GM19240 (cell line): ENCODE measurements around the gene LRIG1.
A peak's percentile ranks its signal among the peaks of the same experiment; 100 is the strongest.

Source experiments
- DNase-seq: peaks from one replicate; pipeline ENCODE4 v3.0.0; 2011; ENCODE audit warnings: low spot score; ENCODE audit not compliant: insufficient read length

LRIG1 gene

GRCh38 chr3:66500576-66501482, at the start of gene LRIG1:
TSS of gene LRIG1 (minus strand) at chr3:66501022. CDS start at chr3:66500407, 615 bp downstream.
- DNase-seq, result peak; percentile 72

- DNase-seq, result no peak
These were observed 44.0 kb upstream of the LRIG1 start for GRCh38 chr3:66544619-66545429.

GRCh38 chr3:66542153-66542552, 41.3 kb upstream of the LRIG1 start:
- DNase-seq, result no peak

GRCh38 chr3:66539466-66539989, 38.7 kb upstream of the LRIG1 start:
- DNase-seq, result no peak

- no peak for DNase-seq
These were observed 37.6 kb upstream of the LRIG1 start for GRCh38 chr3:66538390-66538789.

- no peak for DNase-seq
These were observed 36.9 kb upstream of the LRIG1 start for GRCh38 chr3:66537735-66538134.

GRCh38 chr3:66536791-66537190, 36.0 kb upstream of the LRIG1 start:
- DNase-seq, result no peak

- DNase-seq, result no peak
These were observed 33.6 kb upstream of the LRIG1 start for GRCh38 chr3:66534304-66534845.

- DNase-seq, result no peak
These were observed 31.8 kb upstream of the LRIG1 start for GRCh38 chr3:66532613-66533012.

GRCh38 chr3:66532160-66532587, 31.4 kb upstream of the LRIG1 start:
- no peak for DNase-seq

- no peak for DNase-seq
These were observed 30.4 kb upstream of the LRIG1 start for GRCh38 chr3:66531256-66531655.

GRCh38 chr3:66527246-66527645, 26.4 kb upstream of the LRIG1 start:
- DNase-seq, result no peak

GRCh38 chr3:66525771-66526170, 24.9 kb upstream of the LRIG1 start:
- DNase-seq, result no peak

- DNase-seq, result no peak
These were observed 19.9 kb upstream of the LRIG1 start for GRCh38 chr3:66520724-66521123.

GRCh38 chr3:66518644-66519043, 17.8 kb upstream of the LRIG1 start:
- DNase-seq, result no peak

GRCh38 chr3:66518126-66518525, 17.3 kb upstream of the LRIG1 start:
- DNase-seq, result no peak

GRCh38 chr3:66517241-66517640, 16.4 kb upstream of the LRIG1 start:
- DNase-seq, result no peak

- DNase-seq, result no peak
These were observed 7.6 kb upstream of the LRIG1 start for GRCh38 chr3:66508461-66508860.

- no peak for DNase-seq
These were observed 6.8 kb upstream of the LRIG1 start for GRCh38 chr3:66507423-66508260.

- no peak for DNase-seq
These were observed 5.3 kb upstream of the LRIG1 start for GRCh38 chr3:66506154-66506553.
